ENCODE results near the gene MYO9B. TPM values are rescaled to one million over a fixed set of nuclear protein-coding genes. Genes with fewer than 3 reads are reported as not detected.

Gene MYO9B
- total and polyA plus RNA-seq, 2 of the 13 experiments (the other 11 are each of a cell fraction or from before 2014, with no cell fraction given), result 18.0 to 18.3 TPM

DNA sequence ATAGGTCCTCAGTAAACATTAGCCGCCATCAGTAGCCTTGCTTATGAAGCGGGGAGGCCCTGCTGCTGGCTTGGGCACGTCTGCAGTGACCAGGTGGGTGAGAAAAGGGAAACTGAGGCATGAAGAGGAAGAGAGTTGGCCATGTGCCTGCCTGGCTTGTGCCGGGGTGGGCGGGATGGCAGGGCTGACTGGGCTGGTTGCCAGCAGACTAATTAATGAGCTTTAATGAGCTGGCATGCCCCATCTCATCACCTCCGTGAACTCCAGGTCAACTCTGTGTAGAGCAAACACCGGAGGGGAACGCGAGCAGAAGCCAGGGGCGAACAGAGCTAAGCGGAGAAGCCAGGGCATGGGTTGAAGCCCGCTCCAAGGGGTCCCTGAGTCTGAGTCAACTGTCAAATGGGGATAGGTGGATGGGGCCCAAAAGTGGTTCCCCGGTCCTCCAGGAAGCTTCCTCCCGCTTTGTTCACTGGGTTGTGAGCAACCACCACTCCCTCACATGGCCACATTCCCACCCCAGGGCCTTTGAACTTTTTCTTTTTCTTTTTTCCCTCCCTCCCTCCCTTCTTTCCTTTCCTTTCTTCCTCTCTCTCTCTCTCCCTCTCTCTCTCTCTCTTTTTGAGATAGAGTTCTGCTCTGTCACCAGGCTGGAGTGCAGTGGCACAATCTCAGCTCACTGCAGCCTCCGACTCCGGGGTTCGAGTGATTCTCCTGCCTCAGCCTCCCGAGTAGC, 161.4 kb downstream of the MYO9B start:
- in situ Hi-C loops (cut with HindIII; ENCODE audit: extremely low pct_ligation_motif_present, low pct_unique_long_range_greater_than_20kb) (no loop called here), intact Hi-C loops (cut with micrococcal nuclease; ENCODE audit: unreplicated experiment) (no loop called here)
- ChIA-PET POLR2A (interaction anchor here (0.8 to 9.0 kb wide), 3 partner anchors 8 to 30 kb away, joined by 4 to 178 read pairs (median 6); partner anchors contain the start of genes BABAM1, OCEL1 and USE1), CTCF (ENCODE audit: low intra/inter-chr PET ratio, low total read pairs) (no interaction called here)
- Histone ChIP-seq H3K4me2 (ENCODE audit: low read depth, low read length) (no peak overlapping the region), H3K9ac (ENCODE audit: insufficient read depth, low read depth, low read length) (no peak overlapping the region), H3K27ac (ENCODE audit: extremely low read length, insufficient read depth, low read length) (no peak overlapping the region), H3K9me3 (ENCODE audit: low read length) (no peaks in the 10 kb centered on the region), H4K20me1 (ENCODE audit: insufficient read depth, low read length) (peaks cover 21% of the 10 kb centered on the region; the same call in 1 of the 2 replicates), H2AFZ (ENCODE audit: low read length) (no peak overlapping the region), H3K36me3 (replicated peaks in 1 of 2; ENCODE audit: control insufficient read depth in 1 of 2, insufficient read depth in 2 of 2, low read length in 2 of 2) (peaks cover 18 to 42% of the 10 kb centered on the region in 2 experiments), H3K79me2 (ENCODE audit: insufficient read depth, low read length) (peaks cover 30% of the 10 kb centered on the region), H3K4me1 (ENCODE audit: insufficient read depth, low read length) (peaks cover 54% of the 10 kb centered on the region), H3K27me3 (ENCODE audit: control insufficient read depth in 1 of 2, insufficient read depth in 2 of 2, low read length in 2 of 2) (no peaks in the 10 kb centered on the region), H3K4me3 (replicated peaks in 1 of 3; ENCODE audit: insufficient read depth in 1 of 3, low read depth in 2 of 3, low read length in 3 of 3) (no peak overlapping the region)
- no TSS peak for BruUV-seq (replicated peaks)
- TF ChIP-seq AGO2 (optimal IDR thresholded peaks at IDR 0.05; ENCODE audit: low read depth, low read length) (peak; percentile 75), POLR2G (IDR thresholded peaks at IDR 0.05; ENCODE audit: low read depth, low read length) (0 out of 2 replicates have a peak, but pooled peaks have one; percentile 0), POLR2A (IDR thresholded peaks at IDR 0.05; ENCODE audit: insufficient read depth in 1 of 2, low read depth in 2 of 2, low read length in 2 of 2) (no peak)
- no peak for FAIRE-seq
- no peak for ATAC-seq
- DNase-seq (ENCODE audit: low spot score), result no peak
- 96% methylated on average over 18 of the region's 18 CpGs for whole genome bisulfite sequencing (ENCODE audit: low lambda C conversion rate)

DNA sequence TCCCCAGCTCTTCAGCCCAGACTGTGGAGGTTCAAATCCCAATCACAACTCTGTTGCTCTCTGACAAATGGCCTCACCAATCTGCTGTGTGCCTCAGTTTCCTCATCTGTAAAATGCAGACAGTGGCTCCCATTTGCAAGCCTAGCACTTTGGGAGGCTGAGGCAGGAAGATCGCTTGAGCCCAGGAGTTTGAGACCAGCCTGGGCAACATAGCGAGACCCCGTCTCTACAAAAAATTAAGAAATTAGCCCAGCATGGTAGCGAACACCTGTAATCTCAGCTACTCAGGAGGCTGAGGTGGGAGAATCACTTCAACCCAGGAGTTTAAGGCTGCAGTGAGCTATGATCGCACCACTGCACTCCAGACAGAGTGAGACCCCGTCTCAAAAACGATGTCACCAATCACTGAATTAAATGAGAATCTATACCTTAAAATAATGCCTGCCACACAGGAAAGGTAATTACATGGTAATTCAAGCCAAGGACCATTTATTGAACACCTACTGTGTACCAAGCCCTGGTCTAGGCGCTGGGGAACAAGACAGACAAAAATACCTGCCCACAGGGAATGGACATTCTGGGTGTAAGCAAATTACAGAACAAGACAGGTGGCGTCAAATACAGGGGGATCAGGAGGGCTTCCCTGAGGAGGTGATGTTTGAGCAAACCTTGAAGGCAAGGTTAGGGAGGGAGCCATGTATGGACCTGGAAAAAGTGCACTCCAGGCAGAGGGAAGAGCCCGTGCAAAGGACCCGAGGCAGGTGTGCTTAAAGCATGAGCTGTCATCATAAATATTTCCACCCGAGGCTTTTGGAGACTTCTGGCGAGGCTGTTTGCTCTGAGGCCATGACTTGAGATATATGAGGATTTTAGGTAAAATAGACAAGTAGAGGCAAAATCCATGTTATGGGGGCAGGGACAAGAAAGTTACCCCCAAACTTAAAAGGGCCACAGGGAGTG, 162.4 kb downstream of the MYO9B start:
- in situ Hi-C loops (cut with HindIII; ENCODE audit: extremely low pct_ligation_motif_present, low pct_unique_long_range_greater_than_20kb), result no loop called here
- no peak overlapping the region for H3K4me3 ChIP-seq (replicated peaks in 1 of 3; ENCODE audit: insufficient read depth in 1 of 3, low read depth in 2 of 3, low read length in 3 of 3)
- intact Hi-C loops (cut with micrococcal nuclease; ENCODE audit: unreplicated experiment), result no loop called here
- no peaks in the 10 kb centered on the region for H3K9me3 ChIP-seq (ENCODE audit: low read length)
- ChIA-PET CTCF (ENCODE audit: low intra/inter-chr PET ratio, low total read pairs) (no interaction called here), POLR2A (interaction anchor here (0.8 to 9.0 kb wide), 4 partner anchors 9 to 29 kb away, joined by 3 to 178 read pairs (median 5); partner anchors contain the start of genes BABAM1, OCEL1 and USE1)
- H3K4me2 ChIP-seq (ENCODE audit: low read depth, low read length), result no peak overlapping the region
- no peak for DNase-seq (ENCODE audit: low spot score)
- peaks cover 14 to 37% of the 10 kb centered on the region in 2 experiments for H3K36me3 ChIP-seq (replicated peaks in 1 of 2; ENCODE audit: control insufficient read depth in 1 of 2, insufficient read depth in 2 of 2, low read length in 2 of 2)
- H3K4me1 ChIP-seq (ENCODE audit: insufficient read depth, low read length), result peaks cover 64% of the 10 kb centered on the region
- no TSS peak for BruUV-seq (replicated peaks)
- H3K9ac ChIP-seq (ENCODE audit: insufficient read depth, low read depth, low read length), result no peak overlapping the region
- no peaks in the 10 kb centered on the region for H3K27me3 ChIP-seq (ENCODE audit: control insufficient read depth in 1 of 2, insufficient read depth in 2 of 2, low read length in 2 of 2)
- peaks cover 40% of the 10 kb centered on the region for H3K79me2 ChIP-seq (ENCODE audit: insufficient read depth, low read length)
- no peak overlapping the region for H3K27ac ChIP-seq (ENCODE audit: extremely low read length, insufficient read depth, low read length)
- TF ChIP-seq RBM22 (optimal IDR thresholded peaks at IDR 0.05; ENCODE audit: low read length) (peak; percentile 40), ZNF766 (CRISPR knock-in tag; IDR thresholded peaks at IDR 0.05; ENCODE audit: borderline replicate concordance) (no peak), NR2F2 (IDR thresholded peaks at IDR 0.05; ENCODE audit: borderline replicate concordance, low read depth) (no peak)
- no peak for ATAC-seq
- H2AFZ ChIP-seq (ENCODE audit: low read length), result no peak overlapping the region
- H4K20me1 ChIP-seq (ENCODE audit: insufficient read depth, low read length), result peaks cover 27% of the 10 kb centered on the region; the same call in 1 of the 2 replicates
- no peak for FAIRE-seq
- WGBS (ENCODE audit: low lambda C conversion rate), result 96% methylated on average over 13 of the region's 13 CpGs
